ENCODE measurements around the gene SENP8. TPM values are rescaled to one million over a fixed set of nuclear protein-coding genes. Genes with fewer than 3 reads are reported as not detected.
A peak's percentile ranks its signal among the peaks of the same experiment; 100 is the strongest.

SENP8 gene
- total and polyA plus RNA-seq, 2 of the 8 experiments (the other 6 are each of a cell fraction or from before 2014, with no cell fraction given) = 4.1 to 6.0 TPM

DNA sequence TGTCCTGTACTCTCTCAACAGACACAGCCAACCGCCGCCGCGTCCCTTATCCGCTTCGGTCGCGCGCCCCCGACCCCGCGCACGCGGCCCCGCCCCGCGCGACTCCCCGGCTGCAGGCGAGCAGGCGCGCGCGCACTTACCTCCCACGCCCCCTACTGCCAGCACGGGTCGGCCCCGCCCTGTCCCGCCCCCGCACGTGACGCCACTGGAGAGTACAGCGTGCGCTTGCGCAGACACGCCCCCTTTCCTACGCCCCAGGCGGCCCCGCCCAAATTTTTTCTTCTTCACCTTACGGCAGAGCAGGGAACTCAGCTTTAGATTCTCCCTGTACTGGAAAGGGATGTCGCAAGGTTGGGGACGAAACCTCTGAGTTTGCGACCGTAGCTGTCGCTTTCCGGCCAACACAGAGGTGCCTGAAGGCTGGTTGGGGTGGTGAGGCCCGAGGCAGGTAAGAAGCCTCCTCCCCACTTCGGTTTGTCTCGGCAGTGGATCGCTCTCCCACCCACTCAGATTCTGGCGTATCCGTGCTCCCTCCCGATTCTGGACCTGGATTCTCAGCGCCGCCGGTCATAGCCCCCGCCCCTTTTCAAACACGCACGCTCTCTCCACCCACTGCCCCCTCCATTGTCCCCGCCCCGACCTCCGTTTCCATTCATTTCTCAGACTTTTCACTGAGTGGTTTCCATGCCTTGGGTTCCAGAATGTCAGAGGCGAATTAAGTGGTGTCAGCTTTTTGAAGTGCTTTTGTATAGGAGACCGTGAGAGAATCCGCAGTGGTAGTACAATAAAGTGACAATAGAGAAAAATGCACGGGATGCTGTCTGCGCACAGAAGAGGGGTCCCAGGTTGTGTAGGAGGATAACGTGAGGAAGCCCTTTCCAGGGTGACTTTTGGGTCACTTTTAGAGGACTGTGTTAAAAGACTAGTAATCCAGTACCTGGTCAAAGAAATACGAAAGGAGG lies at the start of gene SENP8, which contains the start of gene MYO9A (continued):
- no peak for TF ChIP-seq HDAC6 (IDR thresholded peaks at IDR 0.05; ENCODE audit: low read depth, low read length)
- TF ChIP-seq SUZ12 (IDR thresholded peaks at IDR 0.05; ENCODE audit: low read length) = no peak
- no peak for TF ChIP-seq CTBP2 (IDR thresholded peaks at IDR 0.05; ENCODE audit: borderline replicate concordance, insufficient read depth, insufficient read length, low read length)
- TF ChIP-seq CBX8 (IDR thresholded peaks at IDR 0.05; ENCODE audit: borderline replicate concordance, low read depth, low read length) = no peak
- TF ChIP-seq CEBPB (IDR thresholded peaks at IDR 0.05; ENCODE audit: low read depth, low read length) = peak; percentile 86
- TF ChIP-seq TAF1 (IDR thresholded peaks at IDR 0.05; ENCODE audit: low read depth, low read length) = peak; percentile 87
- TF ChIP-seq, protein P1, sequence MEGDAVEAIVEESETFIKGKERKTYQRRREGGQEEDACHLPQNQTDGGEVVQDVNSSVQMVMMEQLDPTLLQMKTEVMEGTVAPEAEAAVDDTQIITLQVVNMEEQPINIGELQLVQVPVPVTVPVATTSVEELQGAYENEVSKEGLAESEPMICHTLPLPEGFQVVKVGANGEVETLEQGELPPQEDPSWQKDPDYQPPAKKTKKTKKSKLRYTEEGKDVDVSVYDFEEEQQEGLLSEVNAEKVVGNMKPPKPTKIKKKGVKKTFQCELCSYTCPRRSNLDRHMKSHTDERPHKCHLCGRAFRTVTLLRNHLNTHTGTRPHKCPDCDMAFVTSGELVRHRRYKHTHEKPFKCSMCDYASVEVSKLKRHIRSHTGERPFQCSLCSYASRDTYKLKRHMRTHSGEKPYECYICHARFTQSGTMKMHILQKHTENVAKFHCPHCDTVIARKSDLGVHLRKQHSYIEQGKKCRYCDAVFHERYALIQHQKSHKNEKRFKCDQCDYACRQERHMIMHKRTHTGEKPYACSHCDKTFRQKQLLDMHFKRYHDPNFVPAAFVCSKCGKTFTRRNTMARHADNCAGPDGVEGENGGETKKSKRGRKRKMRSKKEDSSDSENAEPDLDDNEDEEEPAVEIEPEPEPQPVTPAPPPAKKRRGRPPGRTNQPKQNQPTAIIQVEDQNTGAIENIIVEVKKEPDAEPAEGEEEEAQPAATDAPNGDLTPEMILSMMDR (IDR thresholded peaks at IDR 0.05; ENCODE audit: control extremely low read depth in 1 of 3, insufficient read depth in 1 of 3, low read depth in 1 of 3, low read length in 3 of 3) = peak in 2 of 3 experiments; percentile 11; a peak in 1 of 4 replicates
- TF ChIP-seq SIRT6 (IDR thresholded peaks at IDR 0.05; ENCODE audit: low read length) = no peak
- TF ChIP-seq CBX5 (IDR thresholded peaks at IDR 0.05; ENCODE audit: low read depth, low read length) = no peak
- no peak for TF ChIP-seq KDM5A (IDR thresholded peaks at IDR 0.05; ENCODE audit: low read length)
- TF ChIP-seq SP1 (IDR thresholded peaks at IDR 0.05; ENCODE audit: low read depth, low read length) = peak; percentile 61
- no peak for TF ChIP-seq CHD1 (IDR thresholded peaks at IDR 0.05; ENCODE audit: low read depth, low read length)
- no peak for TF ChIP-seq TCF12 (IDR thresholded peaks at IDR 0.05; ENCODE audit: low read depth, low read length)
- TF ChIP-seq, protein P2, sequence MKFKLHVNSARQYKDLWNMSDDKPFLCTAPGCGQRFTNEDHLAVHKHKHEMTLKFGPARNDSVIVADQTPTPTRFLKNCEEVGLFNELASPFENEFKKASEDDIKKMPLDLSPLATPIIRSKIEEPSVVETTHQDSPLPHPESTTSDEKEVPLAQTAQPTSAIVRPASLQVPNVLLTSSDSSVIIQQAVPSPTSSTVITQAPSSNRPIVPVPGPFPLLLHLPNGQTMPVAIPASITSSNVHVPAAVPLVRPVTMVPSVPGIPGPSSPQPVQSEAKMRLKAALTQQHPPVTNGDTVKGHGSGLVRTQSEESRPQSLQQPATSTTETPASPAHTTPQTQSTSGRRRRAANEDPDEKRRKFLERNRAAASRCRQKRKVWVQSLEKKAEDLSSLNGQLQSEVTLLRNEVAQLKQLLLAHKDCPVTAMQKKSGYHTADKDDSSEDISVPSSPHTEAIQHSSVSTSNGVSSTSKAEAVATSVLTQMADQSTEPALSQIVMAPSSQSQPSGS (IDR thresholded peaks at IDR 0.05; ENCODE audit: low read length) = no peak
- TF ChIP-seq RNF2 (IDR thresholded peaks at IDR 0.05; ENCODE audit: borderline replicate concordance, low read depth, low read length, missing control alignments, poor library complexity, severe bottlenecking) = no peak
- TF ChIP-seq ASH2L (IDR thresholded peaks at IDR 0.05; ENCODE audit: low read length) = peak; percentile 88
- TF ChIP-seq RBBP5 (IDR thresholded peaks at IDR 0.05; ENCODE audit: borderline replicate concordance, low read depth, low read length) = peak; percentile 95
- TF ChIP-seq FOSL1 (IDR thresholded peaks at IDR 0.05; ENCODE audit: insufficient read depth, low read depth, low read length) = 0 out of 2 replicates have a peak, but pooled peaks have one; percentile 44
- TF ChIP-seq CREB1 (IDR thresholded peaks at IDR 0.05) = peak; percentile 61
